Fibroblast of lung (primary cell): ENCODE results near the gene TMEM255B. TPM values are rescaled to one million over a fixed set of nuclear protein-coding genes. Genes with fewer than 3 reads are reported as not detected.

ENCODE experiments used
- DNase-seq, 2 donors: peaks; one replicate each; pipeline versions ENCODE4 v3.0.0 to v3.0.0-alpha.2; 2010; ENCODE audit warnings: low read depth in 2 of 2
- H2AFZ ChIP-seq: 2 replicates; pipeline ENCODE4 v1.5.1; 2012; ENCODE audit warnings: low read length, control low read depth, inconsistent platforms
- H3K27ac ChIP-seq: 2 replicates; pipeline ENCODE4 v1.5.1; 2011; ENCODE audit warnings: low read length, control low read depth; ENCODE audit not compliant: insufficient read depth
- H3K27me3 ChIP-seq: 2 replicates; pipeline ENCODE4 v1.5.1; 2011; ENCODE audit warnings: mild to moderate bottlenecking, low read length; ENCODE audit not compliant: control insufficient read depth, insufficient read depth
- H3K36me3 ChIP-seq: 2 replicates; pipeline ENCODE4 v1.5.1; 2011; ENCODE audit warnings: low read length; ENCODE audit not compliant: control insufficient read depth, insufficient read depth
- H3K4me1 ChIP-seq: 2 replicates; pipeline ENCODE4 v1.5.1; 2011; ENCODE audit warnings: low read length; ENCODE audit not compliant: control insufficient read depth, insufficient read depth; ENCODE audit errors: extremely low read depth
- H3K4me2 ChIP-seq: 2 replicates; pipeline ENCODE4 v1.5.1; 2011; ENCODE audit warnings: low read length, control low read depth; ENCODE audit not compliant: insufficient read depth; ENCODE audit errors: extremely low read depth
- H3K4me3 ChIP-seq, 4 experiments: fragments of 200-600 bp in 1 of 4; sonication (generic) in 1 of 4; replicated peaks in 1 of 4; 2 replicates each; pipeline ENCODE4 v1.5.1; 2011 to 2016; ENCODE audit warnings: low read length in 4 of 4, low read depth in 3 of 4, mild to moderate bottlenecking in 3 of 4, control low read depth in 2 of 4, inconsistent platforms in 1 of 4, mixed read lengths in 1 of 4; ENCODE audit not compliant: insufficient read depth in 1 of 4; ENCODE audit errors: control extremely low read depth in 1 of 4
- H3K79me2 ChIP-seq: 2 replicates; pipeline ENCODE4 v1.5.1; 2012; ENCODE audit warnings: mild to moderate bottlenecking, low read length, inconsistent platforms; ENCODE audit not compliant: control insufficient read depth, insufficient read depth
- H3K9ac ChIP-seq: 2 replicates; pipeline ENCODE4 v1.5.1; 2011; ENCODE audit warnings: mild to moderate bottlenecking, low read length, control low read depth; ENCODE audit not compliant: insufficient read depth
- H3K9me3 ChIP-seq: 2 replicates; pipeline ENCODE4 v1.5.1; 2012; ENCODE audit warnings: low read depth, low read length; ENCODE audit not compliant: control insufficient read depth, insufficient read depth
- H4K20me1 ChIP-seq: 2 replicates; pipeline ENCODE4 v1.5.1; 2011; ENCODE audit warnings: low read length; ENCODE audit not compliant: control insufficient read depth, insufficient read depth; ENCODE audit errors: extremely low read depth
- CTCF ChIP-seq, 2 donors: IDR thresholded peaks in 1 of 2; conservative IDR thresholded peaks in 1 of 2; 1 replicate in 1 of 2; 2 replicates in 1 of 2; pipeline ENCODE4 v1.5.1; 2011 to 2012; ENCODE audit warnings: low read length in 2 of 2, control low read depth in 1 of 2, inconsistent platforms in 1 of 2, low read depth in 1 of 2, mild to moderate bottlenecking in 1 of 2
- EZH2 ChIP-seq: IDR thresholded peaks from 2 replicates; pipeline ENCODE4 v1.5.1; 2012; ENCODE audit warnings: low read length, control low read depth, mild to moderate bottlenecking; ENCODE audit errors: missing control alignments
- polyA plus RNA-seq, 2 donors: library from polyadenylated mRNA; depleted of rRNA in 1 of 2; stranded (reverse) in 1 of 2; unstranded in 1 of 2; fragments of >200 nt; gene quantifications; 2 replicates each; pipeline ENCODE4 v1.2.1, GENCODE V29; 2011 to 2012; ENCODE audit warnings: missing spikeins in 1 of 2
- total RNA-seq: library from RNA; depleted of rRNA; stranded (reverse); fragments of >200 nt; gene quantifications from 2 replicates; pipeline ENCODE4 v1.2.1, GENCODE V29; 2014

Gene TMEM255B
- total and polyA plus RNA-seq, 2 donors (not counting 1 experiment from before 2014, with no cell fraction given) = 2.4 to 10.4 TPM

- Histone ChIP-seq H2AFZ (no peak overlapping the region), H3K36me3 (no peaks in the 10 kb centered on the region), H3K9ac (no peak overlapping the region), H3K27ac (no peak overlapping the region), H4K20me1 (no peaks in the 10 kb centered on the region), H3K79me2 (no peaks in the 10 kb centered on the region), H3K4me3 (no peak overlapping the region), H3K27me3 (no peaks in the 10 kb centered on the region), H3K4me1 (no peaks in the 10 kb centered on the region), H3K4me2 (no peak overlapping the region), H3K9me3 (no peaks in the 10 kb centered on the region)
- DNase-seq = no peak
- no peak for TF ChIP-seq CTCF (conservative IDR thresholded peaks at IDR 0.05 in 1 of 2, IDR thresholded peaks at IDR 0.05 in 1 of 2; ENCODE audit: low read depth in 1 of 2, low read length in 2 of 2)
- no peak for TF ChIP-seq EZH2
Observed at GRCh38 chr13:113808058-113808834, 49.2 kb downstream of the TMEM255B start.

GRCh38 chr13:113809934-113810333 is 50.9 kb downstream of the TMEM255B start:
- Histone ChIP-seq H3K36me3 (no peaks in the 10 kb centered on the region), H3K4me3 (no peak overlapping the region), H3K27me3 (no peaks in the 10 kb centered on the region), H3K4me1 (peaks cover 3% of the 10 kb centered on the region), H3K4me2 (no peak overlapping the region), H3K27ac (no peak overlapping the region), H2AFZ (no peak overlapping the region), H3K79me2 (no peaks in the 10 kb centered on the region), H3K9me3 (no peaks in the 10 kb centered on the region), H4K20me1 (no peaks in the 10 kb centered on the region), H3K9ac (no peak overlapping the region)
- no peak for DNase-seq
- TF ChIP-seq EZH2 = no peak
- no peak for TF ChIP-seq CTCF (conservative IDR thresholded peaks at IDR 0.05 in 1 of 2, IDR thresholded peaks at IDR 0.05 in 1 of 2; ENCODE audit: low read depth in 1 of 2, low read length in 2 of 2)

GRCh38 chr13:113810640-113811039 is 51.6 kb downstream of the TMEM255B start:
- H3K9ac ChIP-seq = no peak overlapping the region
- H4K20me1 ChIP-seq = no peaks in the 10 kb centered on the region

More at GRCh38 chr13:113810640-113811039, 51.6 kb downstream of the TMEM255B start:
- DNase-seq = no peak
- Histone ChIP-seq H3K4me1 (peaks cover 3% of the 10 kb centered on the region), H3K27me3 (no peaks in the 10 kb centered on the region), H2AFZ (no peak overlapping the region), H3K79me2 (no peaks in the 10 kb centered on the region), H3K4me3 (no peak overlapping the region), H3K36me3 (no peaks in the 10 kb centered on the region), H3K9me3 (no peaks in the 10 kb centered on the region), H3K27ac (no peak overlapping the region), H3K4me2 (no peak overlapping the region)
- TF ChIP-seq CTCF (conservative IDR thresholded peaks at IDR 0.05 in 1 of 2, IDR thresholded peaks at IDR 0.05 in 1 of 2; ENCODE audit: low read depth in 1 of 2, low read length in 2 of 2) = no peak
- TF ChIP-seq EZH2 = no peak
